GM18505 (cell line): ENCODE data around the gene ECSIT.

ENCODE experiments used
- ATAC-seq: cut with Tn5 transposase; IDR thresholded peaks from one replicate; pipeline ENCODE4 v1.9.1; 2021; ENCODE audit not compliant: unreplicated experiment
- POLR2A ChIP-seq: IDR thresholded peaks from 4 replicates; pipeline ENCODE4 v1.6.1; 2011; ENCODE audit warnings: borderline replicate concordance; ENCODE audit not compliant: insufficient read depth, insufficient read length; ENCODE audit errors: extremely low read depth

The ECSIT gene

GRCh38 chr19:11539495-11540365 lies 10.8 kb upstream of the ECSIT start:
- TF ChIP-seq POLR2A, result no peak
- ATAC-seq, result no peak

GRCh38 chr19:11538232-11539036 lies 9.5 kb upstream of the ECSIT start, which contains the start of gene CNN1:
Gene CNN1 (plus strand): TSS chr19:11538851. CDS start chr19:11538928, 77 bp downstream.
- TF ChIP-seq POLR2A, result no peak
- ATAC-seq, result no peak

GRCh38 chr19:11535792-11536595 lies 7.1 kb upstream of the ECSIT start:
- TF ChIP-seq POLR2A, result peak; percentile 32
- peak; percentile 71 for ATAC-seq

GRCh38 chr19:11534948-11535347 lies 6.0 kb upstream of the ECSIT start:
- no peak for TF ChIP-seq POLR2A
- ATAC-seq, result no peak

- no peak for ATAC-seq
- TF ChIP-seq POLR2A, result no peak
Observed at GRCh38 chr19:11534538-11534937, 5.6 kb upstream of the ECSIT start.

- ATAC-seq, result no peak
- TF ChIP-seq POLR2A, result no peak
Observed at GRCh38 chr19:11530432-11530831, 1.5 kb upstream of the ECSIT start.

GRCh38 chr19:11519138-11519537 lies 9.8 kb downstream of the ECSIT start:
- ATAC-seq, result no peak
- no peak for TF ChIP-seq POLR2A

GRCh38 chr19:11513946-11514345 lies 15.0 kb downstream of the ECSIT start:
- no peak for TF ChIP-seq POLR2A
- no peak for ATAC-seq

- TF ChIP-seq POLR2A, result no peak
- no peak for ATAC-seq
Observed at GRCh38 chr19:11510444-11510843, 18.5 kb downstream of the ECSIT start.

GRCh38 chr19:11507370-11508078 lies 21.4 kb downstream of the ECSIT start:
- ATAC-seq, result no peak
- TF ChIP-seq POLR2A, result no peak

GRCh38 chr19:11506967-11507366 lies 22.0 kb downstream of the ECSIT start:
- no peak for TF ChIP-seq POLR2A
- no peak for ATAC-seq

GRCh38 chr19:11506101-11506555 lies 22.8 kb downstream of the ECSIT start:
- peak; percentile 21 for ATAC-seq
- TF ChIP-seq POLR2A, result no peak
